GM20000 (cell line): ENCODE data around the gene GET4.

Experiments
- DNase-seq: peaks from one replicate; pipeline ENCODE4 v3.0.0; 2012; ENCODE audit warnings: low spot score
- TF ChIP-seq, protein P1 (sequence below): IDR thresholded peaks from 2 replicates; pipeline ENCODE4 v1.5.1; 2012; ENCODE audit warnings: mild to moderate bottlenecking, control low read depth; ENCODE audit errors: extremely low read depth, missing control alignments

GET4 gene

DNA sequence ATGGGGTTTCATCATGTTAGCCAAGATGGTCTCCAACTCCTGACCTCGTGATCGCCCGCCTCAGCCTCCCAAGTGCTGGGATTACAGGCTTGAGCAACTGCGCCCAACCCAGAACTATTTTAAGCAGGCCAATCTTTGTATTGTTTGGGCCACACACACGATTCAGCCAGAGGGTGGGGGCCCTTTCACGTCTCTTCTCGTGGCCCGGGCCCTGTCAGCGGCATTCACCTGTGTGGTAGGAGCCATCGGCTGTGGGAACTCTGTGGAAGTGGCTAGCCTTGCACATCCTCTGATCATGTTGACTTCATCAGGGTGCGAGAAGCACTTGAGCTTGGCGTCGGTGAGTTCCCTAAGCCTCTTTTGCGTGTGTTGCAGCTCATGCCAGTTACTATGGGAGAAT lies 27.2 kb upstream of the GET4 start:
- TF ChIP-seq, protein P1, sequence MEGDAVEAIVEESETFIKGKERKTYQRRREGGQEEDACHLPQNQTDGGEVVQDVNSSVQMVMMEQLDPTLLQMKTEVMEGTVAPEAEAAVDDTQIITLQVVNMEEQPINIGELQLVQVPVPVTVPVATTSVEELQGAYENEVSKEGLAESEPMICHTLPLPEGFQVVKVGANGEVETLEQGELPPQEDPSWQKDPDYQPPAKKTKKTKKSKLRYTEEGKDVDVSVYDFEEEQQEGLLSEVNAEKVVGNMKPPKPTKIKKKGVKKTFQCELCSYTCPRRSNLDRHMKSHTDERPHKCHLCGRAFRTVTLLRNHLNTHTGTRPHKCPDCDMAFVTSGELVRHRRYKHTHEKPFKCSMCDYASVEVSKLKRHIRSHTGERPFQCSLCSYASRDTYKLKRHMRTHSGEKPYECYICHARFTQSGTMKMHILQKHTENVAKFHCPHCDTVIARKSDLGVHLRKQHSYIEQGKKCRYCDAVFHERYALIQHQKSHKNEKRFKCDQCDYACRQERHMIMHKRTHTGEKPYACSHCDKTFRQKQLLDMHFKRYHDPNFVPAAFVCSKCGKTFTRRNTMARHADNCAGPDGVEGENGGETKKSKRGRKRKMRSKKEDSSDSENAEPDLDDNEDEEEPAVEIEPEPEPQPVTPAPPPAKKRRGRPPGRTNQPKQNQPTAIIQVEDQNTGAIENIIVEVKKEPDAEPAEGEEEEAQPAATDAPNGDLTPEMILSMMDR: no peak
- DNase-seq: no peak

- no peak for DNase-seq
- TF ChIP-seq, protein P1: no peak
Observed at GRCh38 chr7:849781-850180, 26.6 kb upstream of the GET4 start.

DNA sequence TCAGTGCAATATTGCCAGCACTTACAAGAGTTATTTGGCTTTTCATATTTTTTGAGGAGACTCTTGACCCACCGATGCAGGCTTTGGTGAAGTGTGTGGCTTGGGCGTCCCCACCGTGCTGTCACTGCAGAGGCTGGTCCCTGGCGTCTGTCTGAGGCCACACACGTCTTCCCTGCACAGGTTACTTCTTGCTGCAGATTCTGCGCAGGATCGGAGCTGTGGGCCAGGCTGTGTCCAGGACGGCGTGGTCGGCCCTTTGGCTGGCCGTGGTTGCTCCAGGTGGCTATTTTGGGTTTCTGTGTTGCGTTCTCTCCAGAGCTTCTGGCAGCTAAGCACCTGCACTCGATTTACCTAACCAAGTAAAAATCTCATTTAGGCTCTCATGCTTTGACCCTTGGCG lies 25.1 kb upstream of the GET4 start:
- DNase-seq: no peak

DNA sequence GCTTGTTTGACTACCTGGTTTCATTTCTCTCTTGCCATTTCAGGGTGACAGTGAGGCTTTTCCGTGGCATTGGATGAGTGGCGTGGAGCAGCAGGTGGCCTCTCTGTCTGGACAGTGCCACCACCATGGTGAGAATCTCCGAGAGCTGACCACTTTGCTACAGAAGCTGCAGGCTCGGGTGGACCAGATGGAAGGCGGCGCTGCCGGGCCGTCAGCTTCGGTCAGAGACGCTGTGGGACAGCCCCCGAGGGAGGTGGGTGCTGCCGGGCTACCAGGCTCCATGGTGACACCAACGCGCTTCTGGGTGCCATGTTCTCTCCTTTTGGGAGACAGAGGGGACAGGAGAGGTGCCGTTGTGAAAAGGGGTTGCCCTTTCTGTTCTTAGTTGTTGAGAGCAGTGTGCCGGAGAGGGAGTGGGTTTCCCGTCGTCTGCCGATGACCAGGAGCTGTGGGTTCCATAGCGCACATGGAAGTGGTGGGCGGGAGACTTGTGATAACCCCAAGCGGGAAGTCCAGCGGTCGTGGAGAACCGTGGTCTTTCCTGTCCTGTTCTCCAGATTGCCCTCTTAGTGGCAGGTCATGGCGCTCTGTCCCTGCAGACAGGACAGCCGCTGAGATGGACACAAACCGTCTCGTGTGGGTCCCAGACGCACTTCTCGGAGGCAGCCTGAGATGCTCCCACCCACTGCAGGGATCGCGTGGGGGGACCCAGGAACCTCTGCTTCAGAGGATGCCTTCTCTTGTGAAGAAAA lies 22.8 kb upstream of the GET4 start:
- DNase-seq: no peak
- TF ChIP-seq, protein P1: no peak

More for the DNA sequence above, 25.1 kb upstream of the GET4 start:
- TF ChIP-seq, protein P1: no peak

- no peak for DNase-seq
- TF ChIP-seq, protein P1: no peak
Observed at GRCh38 chr7:854118-854775, 22.1 kb upstream of the GET4 start.

- TF ChIP-seq, protein P1: no peak
- no peak for DNase-seq
Observed at GRCh38 chr7:855686-856369, 20.5 kb upstream of the GET4 start.
